Measurements from ENCODE around the gene MARK2.
A peak's percentile ranks its signal among the peaks of the same experiment; 100 is the strongest.

Gene MARK2

DNA sequence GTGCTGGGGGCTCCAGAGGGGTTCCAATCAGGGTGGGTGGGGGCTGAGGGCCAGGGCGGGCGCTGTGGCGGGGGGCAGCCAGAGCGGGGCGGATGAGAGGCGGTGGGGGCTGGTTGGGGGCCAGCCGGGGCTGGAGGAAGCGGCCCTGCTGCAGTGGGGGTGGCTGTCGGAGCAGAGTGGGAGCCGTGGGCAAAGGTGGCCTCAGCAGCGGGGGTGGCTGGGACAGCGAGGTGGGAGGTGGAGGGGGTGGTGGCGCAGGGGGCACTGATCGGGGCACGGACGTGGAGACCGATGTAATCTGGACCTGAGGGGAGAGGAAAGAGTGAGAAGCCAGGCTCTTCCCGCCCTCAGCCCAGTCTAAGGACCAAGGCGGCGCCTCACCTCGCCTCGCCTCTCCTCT lies 73.0 kb downstream of the MARK2 start:
- DNase-seq = no peak

DNA sequence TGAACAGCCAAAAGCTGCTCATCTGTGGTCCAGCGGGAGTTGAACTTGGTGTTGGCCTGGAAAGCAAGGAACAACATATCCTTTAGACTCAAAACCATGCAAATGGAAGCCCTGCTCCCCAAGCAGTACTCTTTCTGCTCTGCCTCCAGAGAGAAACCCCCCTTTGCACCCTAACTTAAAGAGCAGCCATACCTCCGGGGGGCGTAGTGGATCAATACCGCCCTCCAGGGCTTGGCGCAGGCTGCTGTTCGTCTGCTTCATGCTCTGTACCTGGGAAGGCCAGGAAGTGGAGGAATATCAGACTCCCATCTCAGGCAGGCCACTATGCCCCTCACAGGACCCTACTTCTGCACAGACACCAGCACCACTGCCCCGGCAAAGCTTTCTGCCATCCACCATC lies 73.8 kb downstream of the MARK2 start:
- no peak for DNase-seq

DNA sequence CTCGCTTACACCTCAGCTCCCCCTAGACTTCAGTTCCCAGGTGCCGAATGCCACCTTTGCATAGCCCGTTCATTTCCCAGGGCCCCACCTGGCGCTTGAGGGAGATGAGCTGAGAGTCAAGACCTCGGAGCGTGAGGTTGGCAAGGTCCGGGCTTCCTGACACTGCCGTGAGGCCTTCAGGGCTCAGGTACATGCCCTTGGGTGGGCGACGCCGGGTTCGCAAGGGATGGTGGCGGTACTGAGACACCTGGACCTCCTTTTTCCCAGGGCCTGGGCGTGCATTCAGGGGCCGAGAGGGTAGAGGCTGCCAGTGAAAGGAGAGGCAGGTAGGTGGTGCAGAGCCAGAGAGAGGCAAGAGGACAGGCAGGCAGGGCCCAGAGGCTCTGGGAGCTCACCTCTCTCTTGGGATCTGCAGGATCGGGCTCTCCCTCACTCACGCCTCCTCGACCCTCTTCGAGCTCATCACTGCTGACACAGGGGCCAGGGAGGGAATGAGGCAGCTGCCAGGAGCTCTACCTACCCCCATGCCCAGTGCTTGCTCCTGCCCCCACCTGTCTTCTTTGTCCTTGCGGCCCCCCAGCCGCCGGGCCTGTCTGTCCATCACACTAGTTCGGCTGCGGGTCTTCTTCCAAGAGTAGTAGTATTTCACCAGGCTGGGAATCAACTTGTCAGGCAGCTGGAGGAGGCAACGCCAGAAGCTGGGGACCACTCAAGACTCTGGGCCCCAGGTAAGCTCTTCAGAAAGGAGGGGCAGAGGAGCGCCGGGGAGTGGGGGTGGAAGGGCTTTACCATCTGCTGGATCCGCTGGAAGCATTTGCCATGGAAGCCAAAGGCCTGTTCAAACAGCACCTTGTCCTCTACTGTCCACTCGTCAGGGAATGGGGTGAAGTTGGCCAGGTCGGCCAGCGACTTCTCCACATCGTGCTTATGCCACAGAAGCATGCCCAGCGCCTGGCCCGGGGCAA lies 75.2 kb downstream of the MARK2 start:
- no peak for DNase-seq

DNA sequence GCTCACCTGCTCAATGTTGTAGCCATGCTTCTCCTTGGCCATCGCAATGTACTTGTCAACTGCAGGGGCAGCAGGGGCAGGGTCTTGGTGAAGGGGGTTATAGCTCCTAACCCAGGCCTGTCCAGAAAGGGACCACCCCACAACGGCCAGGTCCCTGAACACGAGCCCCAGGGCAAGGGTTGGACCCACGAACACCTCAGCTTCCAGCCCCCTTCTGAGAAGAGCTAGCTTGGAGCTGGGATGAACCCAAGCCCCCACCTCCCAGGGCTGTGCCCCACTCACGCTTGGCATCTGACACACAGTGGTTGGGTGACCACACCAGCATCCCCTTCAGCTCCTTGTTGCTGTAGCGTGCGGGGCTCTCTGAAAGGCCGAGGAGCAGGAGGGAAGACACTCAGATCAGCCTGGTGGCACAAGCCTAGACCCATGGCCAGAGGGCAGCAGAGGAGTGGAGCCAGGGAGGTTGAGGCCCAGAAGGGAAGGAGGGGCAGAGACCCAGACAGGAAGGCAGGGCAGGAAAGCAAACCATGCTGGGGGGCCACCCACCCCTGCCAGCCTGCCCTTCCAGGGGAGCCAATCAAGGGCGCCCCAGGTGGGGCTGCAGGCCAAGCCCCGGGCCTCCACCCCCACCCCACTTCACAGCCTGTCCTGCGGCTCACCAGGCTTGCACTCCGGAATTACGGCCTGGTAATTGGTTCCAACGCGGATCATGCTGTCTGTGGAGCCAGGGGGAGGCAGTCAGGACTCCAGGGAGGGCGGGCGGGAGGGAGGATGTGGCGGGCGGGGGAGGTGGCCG lies 76.2 kb downstream of the MARK2 start:
- DNase-seq = no peak

DNA sequence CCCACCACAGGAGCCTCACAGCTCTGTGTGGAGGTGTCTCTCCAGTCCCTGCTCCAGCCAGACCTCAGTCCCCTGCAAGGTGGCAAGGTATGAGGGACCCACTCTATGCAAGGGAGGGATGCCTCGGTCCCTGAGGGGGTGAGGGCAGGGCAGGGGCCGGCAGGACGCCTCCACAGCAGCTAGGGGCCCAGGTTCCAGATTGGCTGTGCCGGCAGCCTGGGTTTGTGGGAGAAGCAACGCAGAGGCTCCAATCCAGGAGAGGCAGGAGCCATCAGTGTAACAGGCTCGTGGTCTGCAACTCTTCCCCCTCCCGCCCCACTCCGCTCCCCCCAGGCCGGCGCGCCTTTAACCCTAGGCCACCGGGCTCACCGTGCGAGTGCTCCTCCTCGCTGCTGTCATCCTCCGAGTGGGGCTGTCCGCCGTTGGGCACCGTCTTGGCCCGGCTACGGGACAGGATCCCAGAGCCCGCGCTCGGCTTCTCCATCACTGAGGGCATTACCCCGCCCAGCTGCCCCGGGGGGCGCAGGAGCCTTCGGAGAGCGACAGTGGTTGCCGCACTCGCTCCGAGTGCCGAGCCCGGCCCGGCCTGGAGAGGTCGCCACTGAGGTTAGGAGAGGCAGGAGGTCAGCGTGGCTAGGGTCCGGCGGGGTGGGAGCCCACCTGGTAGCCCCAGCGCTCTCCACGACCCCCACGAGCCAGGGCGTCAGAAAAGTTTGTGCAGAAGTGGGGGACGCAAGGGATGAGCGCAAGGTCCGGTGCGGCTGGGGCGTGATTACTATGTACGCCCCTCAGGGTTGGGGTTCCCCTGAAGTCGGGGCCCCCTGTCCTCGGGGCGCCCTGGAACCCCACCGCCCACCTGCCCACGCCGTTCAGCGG lies 77.3 kb downstream of the MARK2 start:
- peak; percentile 68 for DNase-seq

DNA sequence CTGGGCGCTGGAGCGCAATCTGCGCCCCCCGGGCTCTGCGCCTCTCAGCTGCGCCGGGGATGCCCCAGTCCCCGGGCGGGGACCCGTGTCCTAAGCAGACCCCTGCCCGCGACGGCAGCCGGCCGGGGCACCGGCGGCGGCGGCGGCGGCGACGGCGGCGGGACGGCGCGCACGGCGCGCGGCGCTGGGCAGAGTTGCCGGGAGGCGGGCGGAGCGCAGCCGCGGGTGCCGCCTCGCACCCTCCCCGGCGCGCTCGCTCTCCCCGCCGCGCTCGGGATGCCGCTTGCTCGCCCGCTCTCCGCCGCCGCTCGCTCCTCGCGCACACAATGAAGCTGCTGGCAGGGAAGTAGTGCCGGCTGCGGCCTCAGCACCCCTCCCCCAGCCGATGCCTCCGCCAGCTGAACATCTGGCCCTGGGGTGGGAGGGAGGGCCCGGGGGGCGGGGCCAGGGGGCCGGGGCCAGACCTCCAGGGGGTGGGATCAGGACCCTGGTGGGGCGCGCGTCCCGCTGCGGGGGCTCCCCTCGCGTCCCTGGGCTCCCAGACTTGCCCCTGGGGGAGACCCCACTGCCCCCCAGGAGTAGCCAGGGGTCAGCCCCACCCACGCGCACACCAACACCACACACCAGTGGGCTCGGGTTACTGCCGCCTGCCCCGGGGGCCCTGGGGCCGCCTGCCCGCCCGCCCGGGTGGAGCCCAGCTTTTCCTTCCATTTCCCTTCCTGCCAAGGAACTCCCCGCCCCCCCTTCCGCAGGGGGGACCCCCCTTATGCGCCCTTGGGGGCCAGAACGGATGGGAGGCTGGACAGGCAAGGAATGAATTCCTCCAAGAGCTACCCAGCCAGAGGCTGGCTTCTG lies 78.2 kb downstream of the MARK2 start, which contains the start of gene RCOR2:
TSS of gene RCOR2 (minus strand) at position 328 of the 855 bp plus-strand sequence. CDS start 708 bp downstream, outside the sequence.
- DNase-seq = peak; percentile 92

DNA sequence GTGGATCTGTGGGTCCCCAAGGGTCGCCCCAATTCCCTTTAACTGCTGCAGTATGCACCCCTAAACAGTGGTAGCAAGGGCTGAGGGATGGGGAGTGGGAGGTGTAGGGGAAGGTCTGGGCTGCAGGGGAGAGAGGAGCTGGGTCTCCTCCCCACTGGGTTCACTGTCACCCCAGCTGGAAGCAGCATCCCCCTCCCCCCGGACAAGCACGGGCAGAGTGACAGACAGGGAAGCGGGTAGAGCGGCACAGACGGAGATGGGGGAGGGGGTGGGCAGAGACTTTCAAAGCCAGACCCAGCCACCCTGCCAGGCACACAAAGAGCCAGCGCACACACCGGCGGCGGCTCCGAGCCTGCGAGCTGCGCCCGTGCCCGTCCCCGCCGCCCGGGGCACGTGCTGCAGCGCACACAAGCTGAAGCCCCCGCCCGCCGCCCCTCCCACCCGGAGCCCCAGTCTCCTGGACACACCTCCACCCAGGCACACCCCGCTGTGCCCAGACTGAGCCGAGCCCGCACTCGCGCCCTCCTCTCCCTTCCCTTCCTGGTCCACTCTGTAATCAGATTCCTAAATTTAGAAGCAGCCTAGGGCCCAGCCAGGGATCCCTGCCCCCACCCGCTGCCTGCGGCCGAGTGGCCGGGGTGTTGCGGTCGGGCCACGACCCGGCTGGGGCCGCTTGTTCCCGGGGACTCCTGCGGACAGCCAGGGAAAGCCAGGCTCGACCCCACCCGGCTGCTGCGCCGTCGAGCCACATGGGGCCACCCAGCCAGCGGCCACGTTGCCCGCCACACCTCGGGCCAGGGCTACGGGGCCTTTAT lies 79.0 kb downstream of the MARK2 start:
- peak; percentile 94 for DNase-seq

DNA sequence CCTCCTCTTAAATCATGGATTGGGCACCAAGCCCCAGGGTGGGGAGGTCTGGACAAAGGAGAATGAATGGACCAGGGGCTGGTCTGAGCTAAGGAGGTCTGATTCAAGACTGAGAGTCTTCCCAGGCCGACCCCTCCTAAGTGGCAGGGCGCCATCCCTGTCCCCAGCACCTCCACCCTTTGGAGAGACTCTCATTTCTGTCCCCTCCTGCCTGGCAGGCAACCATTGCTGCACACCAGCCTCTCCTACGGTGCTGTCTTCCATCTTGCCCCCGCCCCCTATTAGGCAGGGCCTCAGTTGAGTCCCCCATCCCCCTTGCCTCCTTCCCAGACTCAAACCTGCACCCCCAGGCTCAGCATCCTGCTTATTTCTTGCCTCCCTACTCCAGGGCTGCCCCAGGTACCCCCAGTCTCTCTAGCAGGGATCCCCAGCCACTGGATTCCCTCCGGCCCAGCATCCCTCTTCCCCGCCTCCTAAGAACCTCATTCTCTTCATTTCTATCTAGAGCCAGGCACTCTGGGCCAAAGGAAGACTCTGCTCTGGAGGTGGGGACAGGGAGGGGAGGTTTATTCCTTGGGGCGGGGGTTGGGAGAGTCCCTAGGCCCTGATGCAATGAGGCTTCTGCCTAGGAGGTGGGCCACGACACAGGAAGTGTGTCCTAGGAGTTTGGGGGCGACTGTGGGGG lies 79.7 kb downstream of the MARK2 start:
- peak; percentile 78 for DNase-seq

DNA sequence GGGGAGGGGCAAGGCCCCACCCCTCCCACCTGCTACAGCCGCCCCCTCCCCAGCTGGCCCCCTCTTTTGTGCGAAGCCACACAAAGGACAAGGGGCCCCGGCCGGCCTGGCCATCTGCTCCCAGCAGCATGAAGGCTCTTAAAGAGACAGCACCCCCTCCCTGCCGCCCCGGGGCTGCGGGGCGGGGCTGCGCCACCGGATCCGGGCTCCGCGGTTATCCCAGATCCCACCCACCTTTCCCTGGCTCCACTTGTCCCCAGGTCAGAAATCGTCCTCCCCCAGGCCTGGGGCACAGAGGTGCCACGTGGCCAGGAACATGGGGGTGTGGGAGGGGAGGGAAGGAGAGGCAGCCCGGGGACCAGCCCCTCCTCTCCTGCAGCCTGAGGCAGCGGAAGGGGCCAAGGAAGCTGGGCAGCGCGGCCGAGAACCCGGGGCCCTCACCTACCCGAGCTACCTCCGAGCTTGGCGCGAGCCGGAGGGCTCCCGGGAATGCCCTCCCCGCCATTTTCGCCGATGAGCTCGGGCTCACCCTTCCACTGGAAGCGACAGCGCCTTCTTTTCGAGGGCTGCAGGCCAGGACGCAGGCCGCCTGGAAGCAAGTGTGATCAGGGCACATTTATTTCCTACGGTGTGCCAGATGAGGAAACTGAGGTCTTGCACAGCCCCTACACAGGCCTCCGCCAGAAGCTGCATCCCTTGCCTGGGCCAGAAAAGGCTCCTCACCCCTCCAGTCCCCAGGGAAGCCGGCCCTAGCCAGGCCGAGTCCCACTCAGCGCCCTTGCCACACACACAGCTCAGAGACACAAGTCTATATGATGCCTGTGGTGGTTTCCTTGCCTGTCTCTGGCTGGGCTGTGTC lies 80.6 kb downstream of the MARK2 start:
- DNase-seq = peak; percentile 94

DNA sequence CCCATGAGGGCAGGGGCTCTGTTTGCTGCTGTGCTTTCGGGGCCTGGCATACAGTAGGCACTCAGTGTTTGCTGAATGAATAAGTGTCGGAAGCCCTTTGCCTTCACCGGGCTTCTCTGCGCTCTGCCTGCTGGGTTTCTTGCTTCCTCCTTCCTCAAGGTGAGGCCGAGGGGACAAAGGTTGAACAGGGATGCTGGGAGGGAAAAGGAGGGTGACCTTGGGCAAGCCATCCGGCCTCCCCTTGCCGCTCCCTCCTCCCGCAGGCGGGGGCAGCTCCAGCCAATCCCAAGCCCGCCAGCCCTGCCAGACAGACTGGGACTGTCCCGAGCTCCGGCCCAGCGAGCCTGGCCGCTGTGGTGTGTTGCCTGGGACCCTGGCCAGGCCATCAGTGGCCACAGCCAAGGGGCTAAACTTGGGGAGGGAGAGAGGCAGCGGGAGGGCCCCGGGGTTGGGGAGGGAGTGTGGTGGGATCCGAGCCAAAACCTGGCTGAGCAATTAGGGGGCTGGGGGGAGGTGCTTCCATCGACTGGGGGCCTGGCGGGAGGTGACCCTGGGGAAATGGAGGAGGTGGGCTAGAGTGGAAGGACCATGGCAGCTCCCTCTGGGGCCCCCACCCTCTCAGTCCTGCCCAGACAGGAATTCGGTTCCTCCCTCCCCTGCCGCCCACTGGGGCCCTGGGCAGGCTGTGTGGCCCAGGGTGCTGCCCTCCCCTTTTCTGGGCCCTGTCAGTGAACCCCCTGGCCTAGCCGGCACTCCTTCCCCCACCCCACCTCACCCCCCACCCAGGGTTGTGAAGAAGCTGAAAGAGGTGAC lies 81.4 kb downstream of the MARK2 start:
- DNase-seq = peak; percentile 65

DNA sequence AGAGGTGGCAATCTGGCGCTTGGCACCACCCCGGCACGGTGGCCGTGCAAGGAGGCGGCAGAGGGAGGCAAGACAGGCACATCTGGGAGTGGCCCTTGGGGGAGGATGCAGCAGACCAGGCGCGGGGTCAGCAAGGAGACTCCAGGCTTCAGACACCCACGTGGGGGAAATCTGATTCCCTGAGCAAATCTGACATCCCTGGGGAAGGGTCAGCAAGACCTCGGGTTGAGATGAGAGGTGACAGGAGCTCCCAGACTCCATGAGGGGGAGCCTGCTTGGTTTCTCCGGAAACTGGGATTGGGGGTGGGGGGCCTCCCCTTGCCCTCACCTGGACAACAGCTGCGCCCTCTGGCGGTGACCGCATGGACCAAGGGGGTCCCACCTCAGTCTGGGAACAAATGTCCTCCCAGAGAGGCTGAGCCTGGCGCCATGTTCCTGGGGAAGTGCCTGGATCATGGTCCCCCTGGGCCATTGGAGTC lies 82.1 kb downstream of the MARK2 start:
- DNase-seq = no peak

DNA sequence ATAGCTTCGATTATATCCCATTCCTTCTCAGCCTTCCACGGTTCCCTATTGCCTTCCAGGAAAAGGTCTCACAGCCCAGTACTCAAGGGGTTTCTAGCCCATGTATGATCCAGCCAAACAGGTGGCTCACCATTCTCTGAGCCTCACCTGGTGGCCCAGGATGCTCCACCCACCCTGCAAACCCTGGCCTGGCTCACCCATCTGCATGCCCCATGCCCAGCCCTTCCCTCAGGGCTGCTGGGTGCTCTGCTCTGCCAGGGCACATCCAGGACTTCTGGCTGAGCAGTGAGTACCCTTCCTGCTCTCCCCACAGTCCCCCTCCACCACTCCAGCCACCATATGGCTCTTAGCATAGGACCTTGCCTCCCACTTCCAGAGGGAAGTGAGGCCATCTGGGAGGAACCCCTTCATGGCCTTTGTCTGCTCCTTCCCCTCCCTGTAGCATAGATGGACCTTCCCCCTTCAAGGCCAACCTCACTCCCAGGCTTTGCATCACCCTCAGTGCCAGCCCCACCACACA lies 83.8 kb downstream of the MARK2 start:
- DNase-seq = no peak

DNA sequence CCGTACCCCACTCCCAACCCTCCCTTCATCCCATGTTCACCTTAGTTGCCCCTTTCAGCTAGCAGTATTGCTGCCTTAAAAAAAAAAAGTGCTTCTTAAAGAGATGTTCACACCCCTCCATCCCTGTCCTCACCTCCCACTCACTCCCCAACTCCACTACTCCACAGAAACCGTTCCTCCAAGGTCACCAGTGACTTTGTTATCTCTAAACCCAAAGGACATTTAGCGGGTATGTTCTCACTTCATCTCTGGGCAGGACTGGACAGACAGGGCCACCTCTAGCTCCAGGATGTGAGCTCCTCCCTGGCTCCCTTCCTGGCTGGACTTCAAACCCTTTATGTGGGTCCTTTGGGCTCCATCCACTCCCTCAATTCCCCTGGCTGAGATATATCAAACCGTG lies 84.4 kb downstream of the MARK2 start:
- no peak for DNase-seq

DNA sequence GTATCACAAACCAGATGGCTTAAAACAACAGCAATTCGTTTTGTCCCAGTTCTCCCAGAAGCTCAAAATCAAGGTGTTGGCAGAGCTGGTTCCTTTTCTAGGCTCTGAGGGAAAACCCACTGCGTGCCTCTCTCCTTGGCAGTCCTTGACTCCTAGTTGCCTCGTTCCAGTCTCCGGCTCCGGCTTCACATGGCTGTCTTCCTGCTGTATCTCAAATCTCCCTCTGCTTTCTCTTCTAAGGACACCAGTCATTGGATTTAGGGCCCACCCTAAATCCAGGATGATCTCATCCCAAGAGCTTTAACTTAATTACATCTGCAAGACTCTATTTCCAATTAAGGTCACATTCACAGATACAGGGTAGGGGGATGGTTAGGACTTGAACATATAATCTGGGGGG lies 90.7 kb downstream of the MARK2 start:
- no peak for DNase-seq

DNA sequence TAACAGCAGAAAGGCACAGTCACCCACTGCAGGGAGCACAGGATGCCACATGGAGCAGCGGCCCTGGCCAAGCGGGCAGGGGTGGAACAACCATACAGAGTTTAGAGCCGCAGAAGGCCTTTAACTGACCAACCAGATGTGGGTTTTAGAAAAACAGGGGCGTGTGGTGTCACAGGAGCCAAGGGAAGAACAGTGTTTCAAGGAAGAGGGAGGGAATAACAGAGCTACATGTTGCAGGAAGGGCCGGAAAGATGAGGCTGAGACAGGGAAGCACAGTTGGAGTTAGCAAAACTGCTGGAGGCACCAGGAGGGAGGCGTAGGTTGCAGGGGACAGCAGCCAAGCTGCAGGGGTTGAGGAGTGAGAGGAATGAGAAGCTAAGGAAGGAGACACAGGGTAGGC lies 92.1 kb downstream of the MARK2 start:
- DNase-seq = no peak

DNA sequence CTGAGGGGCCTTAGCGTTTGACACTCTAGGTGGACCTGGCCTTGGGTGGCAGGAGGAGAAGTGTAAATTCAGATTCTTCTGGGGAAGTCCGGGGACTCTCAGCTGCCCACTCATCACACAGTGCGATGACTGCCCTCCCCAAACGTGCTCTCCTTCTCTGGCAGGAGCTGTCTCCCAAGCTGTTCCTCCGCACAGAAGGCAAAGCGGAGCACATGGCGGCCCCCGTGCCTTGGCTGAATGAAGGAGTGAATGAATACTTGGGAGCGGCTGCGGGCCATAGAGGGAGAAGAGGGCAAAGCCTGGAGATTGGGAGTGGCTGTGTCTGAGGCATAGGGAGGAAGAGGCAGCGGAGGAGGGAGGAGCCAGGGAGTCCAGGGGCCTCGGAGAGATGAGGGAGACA lies 93.0 kb downstream of the MARK2 start:
- DNase-seq = no peak

DNA sequence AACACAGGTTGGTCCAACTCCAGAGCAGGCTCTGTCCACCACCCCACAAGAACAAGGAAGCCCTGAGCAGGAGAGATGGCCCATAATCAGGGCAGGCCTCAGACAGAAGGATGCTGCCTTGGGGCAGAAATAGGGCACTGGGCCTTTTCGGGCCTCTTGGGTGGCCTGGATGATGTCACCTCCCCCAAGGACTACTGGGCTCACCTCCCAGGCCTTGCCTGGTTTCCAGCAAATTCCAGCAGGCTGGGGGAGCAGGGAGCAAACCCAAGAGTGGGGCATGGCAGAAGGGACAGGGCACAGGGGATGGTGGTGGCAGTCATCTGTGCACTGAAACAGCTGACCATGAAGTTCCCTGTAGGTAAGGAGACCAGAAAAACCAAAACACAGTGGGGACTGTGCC lies 94.5 kb downstream of the MARK2 start:
- DNase-seq = no peak

Data from NCI-H510A (cell line).